HG02759 (cell line): ENCODE results near the gene PMVK.

ENCODE experiments used
- ATAC-seq: cut with Tn5 transposase; IDR thresholded peaks from one replicate; pipeline ENCODE4 v1.9.1; 2021; ENCODE audit warnings: mild to moderate bottlenecking, moderate library complexity; ENCODE audit not compliant: unreplicated experiment

PMVK gene

DNA sequence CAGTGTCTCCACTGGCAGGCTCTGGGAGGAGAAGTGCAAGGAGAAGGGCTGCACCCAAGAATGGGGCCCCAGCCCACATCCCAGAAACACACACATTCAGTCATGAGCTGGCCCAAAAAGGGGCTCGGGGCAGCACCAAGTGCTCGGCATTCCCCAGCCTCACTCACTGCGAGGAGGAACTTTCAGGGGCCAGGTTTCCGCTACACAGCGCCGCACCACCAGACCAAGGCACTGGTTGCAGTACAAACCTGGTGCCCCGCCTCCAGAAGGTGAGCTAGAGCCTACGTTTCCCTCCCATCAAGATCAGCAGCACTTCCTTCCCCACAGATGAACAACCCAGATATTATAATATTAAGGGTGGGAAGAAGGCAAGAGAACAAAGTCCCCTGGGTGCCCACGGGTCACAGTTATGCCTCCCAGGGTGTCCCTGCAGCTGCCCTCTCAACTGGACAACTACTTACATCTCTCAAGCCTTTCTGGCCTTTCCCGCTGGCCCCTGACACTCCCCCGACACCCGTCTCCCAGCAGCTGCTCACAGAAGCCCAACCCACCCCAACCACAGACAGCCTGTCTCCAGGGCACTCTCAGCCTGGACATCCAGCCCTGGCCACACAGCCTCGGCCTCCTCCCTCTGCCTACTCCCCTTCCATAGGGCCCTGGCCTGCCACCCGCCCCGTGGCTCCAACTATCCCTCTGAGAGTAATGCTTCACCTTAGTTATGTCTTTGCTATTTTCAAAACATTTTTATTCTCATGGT, 15.6 kb upstream of the PMVK start:
- ATAC-seq: no peak

DNA sequence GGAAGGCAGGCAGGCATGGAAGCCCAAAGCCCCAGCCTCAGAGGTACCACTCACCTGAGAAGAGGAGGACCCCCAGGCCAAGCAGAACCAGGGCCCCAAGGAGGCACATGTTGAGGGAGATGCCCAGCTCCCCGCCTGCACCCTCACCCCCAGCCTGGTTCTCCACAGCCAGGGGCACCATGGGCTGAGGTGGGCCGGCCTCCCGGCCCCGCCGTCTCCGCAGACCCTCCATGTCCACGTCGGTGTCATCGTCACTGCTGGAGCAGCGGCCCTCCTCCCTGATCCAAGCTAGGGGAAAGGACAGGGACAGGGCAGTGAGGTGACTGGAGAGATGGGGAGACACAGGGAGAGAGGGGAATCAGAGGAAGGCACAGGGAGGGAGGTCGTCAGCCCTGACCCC, 11.6 kb upstream of the PMVK start:
- ATAC-seq: no peak

DNA sequence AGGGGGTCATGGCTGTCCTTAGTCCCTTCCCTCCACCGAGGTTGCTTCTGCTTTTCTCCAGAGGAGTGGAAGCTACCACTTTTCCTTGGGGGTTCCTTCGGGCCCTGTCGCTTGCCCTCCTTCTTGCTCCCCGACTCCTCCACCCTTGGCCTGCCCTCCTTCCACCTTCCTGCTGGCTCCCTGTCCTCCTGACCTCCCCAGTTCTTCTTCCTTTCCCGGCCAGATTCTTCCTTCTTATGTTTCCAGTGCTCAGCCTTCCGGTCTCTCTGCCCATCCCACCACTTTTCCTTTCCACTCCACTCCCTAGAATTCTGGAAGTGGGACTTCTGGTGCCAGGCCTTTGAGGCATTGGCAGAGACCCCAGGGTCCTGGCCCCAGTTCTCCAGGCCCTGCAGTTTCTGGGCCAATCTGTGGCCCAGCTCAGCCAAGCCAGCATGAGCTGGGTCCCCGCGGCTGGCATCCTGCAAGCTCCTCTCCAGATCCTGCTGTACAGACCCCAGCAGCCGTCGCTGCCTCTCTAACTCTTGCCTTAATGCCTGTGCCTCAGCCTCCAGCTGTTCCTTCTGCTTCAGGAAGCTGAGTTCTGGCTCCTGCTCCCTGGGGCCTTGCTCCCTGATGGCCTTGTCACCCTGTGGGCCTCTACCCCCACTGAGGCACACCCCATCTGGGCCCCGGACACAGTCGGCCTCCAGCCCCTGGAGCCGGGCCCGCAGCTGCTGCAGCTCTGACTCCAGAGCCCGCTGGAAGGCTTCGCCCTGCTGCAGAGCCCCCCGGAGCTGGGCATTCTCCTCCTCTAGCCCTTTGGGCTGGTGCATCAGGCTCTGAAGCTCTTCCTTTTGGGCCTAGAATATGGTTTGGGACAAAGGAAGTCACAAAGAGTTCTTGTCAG, 9.7 kb upstream of the PMVK start:
- no peak for ATAC-seq

DNA sequence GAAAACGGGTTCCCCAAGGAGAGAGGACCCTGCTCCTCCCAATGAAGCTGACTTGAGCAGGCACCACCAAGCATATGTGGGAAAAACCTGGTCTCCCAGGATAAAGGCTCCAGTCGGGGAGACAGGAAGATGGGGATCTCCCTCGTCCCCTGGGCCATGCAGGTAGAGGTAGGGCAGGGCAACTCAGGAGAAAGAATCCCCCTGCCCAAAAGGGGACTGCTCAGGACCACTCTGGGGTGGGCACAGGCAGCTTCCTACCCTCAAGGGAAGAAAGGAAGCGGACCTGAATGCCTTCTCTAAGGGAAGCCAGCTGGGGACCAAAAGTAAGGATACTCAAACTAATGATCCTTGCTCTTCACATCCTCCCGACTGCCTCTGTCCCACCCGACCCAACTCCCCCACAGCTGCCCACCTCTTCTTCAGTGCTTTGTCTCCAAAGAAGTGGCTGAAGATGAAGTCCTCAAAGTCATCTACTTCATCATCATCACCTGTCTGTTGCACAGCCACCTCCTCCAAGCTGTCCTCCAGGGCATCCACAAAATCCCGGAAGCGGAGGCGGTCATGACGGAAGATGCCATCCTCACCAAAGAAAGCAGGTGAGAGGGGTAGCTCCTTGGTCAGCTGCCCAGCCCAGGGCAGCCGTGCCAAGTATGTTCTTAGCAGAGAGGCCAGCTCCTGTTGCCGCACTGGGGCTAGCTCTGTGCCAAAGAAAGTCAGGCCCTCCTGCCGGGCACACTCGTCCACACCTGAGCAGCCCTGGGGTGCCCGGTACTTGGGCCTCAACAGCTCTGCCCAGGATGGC, 8.8 kb upstream of the PMVK start:
- no peak for ATAC-seq

DNA sequence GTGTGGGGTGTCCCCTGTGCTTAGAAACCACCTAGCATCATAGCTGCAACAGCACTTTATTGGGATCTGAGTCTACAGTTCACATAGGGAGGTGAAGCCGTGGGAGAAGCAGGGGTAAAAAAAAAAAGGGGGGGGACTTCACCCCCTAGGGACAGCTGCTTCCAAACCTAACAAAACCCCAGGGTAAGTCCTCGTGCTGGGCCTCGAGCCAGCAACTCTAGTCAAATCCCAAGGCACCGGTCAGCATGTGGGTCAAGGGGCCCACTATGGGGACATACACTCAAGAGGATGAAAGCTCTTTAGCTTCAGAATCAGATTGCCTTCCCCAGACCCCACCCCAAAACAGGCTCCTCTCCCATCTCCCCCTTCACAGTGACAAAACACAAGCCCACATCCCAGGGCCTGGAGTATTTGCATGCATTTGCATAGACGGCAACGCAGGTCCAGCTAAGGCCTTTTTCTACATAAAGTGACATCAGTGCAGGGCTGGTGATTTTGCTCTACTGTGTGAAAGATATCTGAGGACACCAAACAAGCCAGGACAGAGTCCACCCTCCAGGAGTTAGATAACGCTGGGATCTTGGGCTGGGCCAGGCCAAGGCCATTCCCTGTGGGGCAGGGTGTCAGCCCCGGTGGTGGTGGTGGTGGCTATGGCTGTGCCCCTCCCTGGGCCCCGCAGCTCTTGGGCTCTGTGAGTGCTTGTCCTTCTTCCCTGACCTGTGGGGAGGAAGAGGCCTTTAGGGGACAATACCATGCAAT, 8.1 kb upstream of the PMVK start:
- no peak for ATAC-seq

DNA sequence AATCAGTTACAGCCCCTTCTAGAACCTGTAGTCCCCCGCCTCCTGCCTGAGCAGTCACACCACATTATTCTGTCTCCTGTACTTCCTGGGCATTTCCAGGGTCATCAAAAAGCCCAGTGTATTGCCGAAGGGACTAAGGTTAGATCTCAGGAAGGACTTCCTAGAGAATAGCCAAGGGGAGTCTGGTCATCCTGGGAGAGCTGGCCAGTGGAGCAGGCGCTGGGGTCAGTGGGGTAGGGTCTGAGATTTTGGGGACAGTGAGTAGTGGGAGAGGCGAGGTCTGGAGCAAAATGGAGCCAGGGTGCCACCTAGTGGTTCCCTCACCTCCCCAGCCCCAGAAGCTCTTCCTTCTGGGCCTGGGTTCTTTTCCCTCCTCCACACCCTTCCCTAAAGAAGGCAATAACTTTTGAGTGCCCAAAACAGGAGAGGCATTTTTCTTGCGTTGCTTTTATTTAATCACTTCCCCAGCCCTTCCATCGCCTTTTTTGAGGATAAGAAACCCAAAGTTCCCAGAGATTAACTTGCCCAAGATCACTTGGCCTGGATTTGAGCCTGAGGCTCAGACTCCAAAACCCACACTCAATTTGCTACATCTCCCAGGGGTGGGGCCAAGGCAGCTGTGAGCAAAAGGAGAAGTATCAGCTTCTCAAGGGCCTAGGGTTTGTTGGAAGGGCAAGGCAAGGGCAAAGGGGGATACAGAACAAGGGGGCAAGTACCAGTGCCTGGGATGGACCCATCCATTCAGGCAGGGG, 7.3 kb upstream of the PMVK start:
- ATAC-seq: no peak

DNA sequence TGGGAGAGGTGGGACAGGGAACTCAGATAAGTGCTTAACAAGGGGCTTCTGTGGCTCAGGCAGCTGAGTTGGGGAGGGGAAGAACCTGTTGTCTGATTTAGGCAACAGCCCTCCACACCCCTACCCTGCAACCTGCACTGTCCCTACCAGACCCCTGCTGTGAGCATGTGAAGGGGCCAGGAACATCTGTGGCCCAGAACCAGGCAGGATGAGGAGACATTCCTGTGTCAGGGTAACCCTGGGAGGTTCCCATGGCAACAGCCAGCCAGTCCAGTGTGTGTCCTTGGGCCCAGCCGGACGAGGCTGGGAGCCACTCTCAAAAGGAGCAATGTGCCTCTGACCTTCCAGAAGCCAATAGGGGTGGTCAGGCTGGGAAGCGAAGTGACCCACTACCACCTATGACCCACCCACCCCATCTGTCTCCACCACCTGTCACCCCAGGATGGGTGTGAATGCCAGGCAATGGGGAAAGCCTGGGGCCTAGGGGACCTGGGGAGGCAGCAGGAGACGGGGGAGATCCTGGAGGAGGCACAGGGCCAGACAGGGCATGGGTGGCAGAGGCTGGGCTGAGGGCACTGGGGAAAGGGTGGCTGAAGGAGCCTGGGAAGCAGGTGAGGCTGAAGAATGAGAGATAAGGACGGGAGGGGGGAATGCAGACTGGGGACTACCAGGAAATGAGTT, 5.0 kb upstream of the PMVK start:
- ATAC-seq: no peak

DNA sequence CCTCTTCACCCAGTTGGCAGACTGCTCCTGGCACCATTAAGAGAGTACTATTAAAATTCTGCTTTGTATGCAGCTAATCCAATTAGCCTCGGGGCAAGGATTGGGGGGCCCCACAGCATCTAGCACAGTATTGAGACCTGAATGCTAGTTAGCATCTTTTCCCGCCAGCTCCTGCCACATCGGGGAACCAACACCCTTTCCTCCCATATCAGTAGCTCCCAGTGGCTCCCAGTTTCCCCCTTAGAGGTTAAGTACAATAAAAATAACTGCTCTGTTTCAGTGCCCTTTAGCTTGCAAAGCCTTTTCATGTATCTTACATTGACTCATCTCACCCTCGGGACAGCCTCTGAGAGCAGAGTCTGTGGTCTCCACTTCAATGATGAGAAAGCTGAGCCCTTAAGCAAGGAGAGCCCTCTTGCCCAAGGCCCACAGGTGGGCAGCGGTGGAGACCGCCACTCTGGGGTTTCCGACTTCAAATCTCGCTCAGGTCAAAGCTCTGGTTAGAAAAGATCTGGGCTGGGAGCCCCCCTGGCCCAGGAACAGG, 4.2 kb upstream of the PMVK start:
- ATAC-seq: no peak

DNA sequence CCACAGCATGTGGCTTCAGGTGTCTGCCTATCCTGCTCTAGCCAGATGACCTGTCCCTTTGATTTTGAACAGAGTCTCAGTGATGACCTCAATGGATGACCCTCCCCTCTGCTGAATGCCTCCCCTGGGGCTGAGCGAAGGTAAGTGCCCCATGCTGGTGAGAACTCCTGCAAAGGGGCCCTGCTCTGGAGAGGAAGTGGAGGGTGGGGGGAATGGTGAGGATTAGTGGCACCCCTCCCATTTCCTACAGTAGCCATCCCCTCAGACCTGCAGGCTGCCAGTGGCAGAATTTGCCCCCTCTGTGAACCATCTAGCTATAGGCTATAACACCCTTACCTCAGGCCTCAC, 3.7 kb upstream of the PMVK start:
- ATAC-seq: no peak

DNA sequence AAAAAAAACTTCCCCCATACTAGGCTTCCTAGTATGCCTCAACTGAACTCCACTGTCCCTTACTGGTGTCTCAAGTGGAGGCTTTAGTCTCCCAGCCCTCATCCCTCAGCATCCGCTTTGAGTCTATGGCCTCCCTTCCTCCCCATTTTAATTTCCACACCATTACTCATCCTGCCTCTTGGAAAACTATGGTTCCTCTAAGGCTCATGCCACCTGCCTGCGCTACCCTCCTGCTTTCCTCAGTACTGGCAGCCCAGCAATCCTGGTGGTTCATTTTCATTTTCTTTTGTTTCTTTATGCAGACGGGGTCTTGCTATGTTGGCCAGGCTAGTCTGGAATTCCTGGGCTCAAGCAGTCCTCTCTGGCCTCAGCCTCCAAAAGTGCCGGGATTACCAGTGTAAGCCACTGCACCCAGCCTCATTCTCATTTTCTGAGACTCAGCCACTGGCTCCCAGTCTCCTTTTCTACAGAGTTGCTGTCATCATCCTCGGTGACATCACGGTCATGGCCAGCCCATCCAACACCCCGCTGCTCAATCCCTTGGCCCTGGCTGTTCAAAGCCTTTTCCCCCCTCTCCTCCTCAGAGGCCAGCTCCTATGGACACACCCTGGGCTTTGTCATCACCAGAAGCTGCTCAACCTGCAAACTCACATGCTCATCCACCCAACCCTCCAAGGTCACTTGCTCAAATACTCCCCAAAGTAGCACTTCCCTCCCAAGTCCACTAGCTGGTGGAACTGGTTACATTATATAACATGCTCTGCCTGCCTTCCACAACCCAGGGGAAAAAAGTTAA, 2.3 kb upstream of the PMVK start:
- ATAC-seq: no peak

DNA sequence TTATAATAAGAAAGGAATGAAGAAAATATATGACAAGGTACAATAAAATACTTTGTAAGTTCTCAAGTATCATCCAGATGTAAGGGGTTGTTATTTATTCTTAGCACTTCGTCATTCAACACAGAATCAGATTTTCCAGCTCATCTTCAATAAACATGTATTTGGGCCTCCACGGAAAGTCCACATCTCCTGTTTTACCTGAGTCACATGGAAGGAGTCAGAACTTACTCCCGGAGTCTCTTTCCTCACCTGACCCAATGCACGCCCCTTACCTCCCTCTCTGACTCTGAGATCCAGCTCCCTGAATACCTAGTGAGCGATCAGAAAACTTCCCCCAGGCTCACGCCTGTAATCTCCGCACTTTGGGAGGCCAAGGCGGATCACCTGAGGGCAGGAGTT, 1.5 kb upstream of the PMVK start:
- ATAC-seq: no peak

DNA sequence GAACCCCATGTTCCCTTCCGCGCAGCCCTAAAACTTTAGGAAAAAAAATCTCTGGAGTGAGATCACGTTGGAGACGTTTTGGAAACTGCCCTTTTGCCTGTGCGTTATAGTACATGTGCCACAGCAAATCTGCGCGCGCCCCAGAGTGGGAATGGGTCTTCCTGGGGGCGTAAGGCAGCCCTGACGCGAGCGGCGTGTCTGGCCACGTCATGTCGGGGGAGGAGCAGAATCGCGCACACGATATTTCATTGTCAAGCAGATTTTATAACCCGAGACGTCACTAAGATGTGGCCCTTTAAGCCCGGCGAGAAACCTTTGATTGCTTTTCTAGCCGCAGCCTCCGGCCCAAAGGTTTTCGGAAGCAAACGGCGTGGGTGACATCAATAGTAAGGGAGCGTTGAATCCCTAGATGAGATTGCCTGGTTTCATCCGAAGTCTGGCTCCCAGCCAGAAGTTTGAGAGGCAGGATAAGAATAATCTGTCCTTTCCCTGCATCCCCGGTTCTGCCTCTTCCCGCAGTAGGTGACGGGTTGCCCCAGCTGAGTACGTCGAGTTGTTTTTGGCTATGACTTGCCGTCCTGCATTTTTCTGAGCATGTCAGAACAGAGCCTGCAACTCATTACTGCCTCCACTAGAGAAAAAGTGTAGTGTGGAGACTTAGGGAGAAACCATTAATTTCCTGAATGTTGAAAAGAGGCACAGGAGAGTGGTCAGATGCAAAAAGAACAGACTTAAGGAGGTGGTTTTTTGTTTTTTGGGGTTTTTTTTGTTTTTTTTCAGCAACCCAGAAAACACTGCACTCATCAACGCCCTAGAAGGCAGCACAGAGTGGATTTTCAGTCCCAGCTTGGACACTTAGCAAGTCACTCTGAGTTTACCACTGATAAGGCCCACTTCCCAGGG, 817 bp upstream of the PMVK start:
- peak; percentile 58 for ATAC-seq

DNA sequence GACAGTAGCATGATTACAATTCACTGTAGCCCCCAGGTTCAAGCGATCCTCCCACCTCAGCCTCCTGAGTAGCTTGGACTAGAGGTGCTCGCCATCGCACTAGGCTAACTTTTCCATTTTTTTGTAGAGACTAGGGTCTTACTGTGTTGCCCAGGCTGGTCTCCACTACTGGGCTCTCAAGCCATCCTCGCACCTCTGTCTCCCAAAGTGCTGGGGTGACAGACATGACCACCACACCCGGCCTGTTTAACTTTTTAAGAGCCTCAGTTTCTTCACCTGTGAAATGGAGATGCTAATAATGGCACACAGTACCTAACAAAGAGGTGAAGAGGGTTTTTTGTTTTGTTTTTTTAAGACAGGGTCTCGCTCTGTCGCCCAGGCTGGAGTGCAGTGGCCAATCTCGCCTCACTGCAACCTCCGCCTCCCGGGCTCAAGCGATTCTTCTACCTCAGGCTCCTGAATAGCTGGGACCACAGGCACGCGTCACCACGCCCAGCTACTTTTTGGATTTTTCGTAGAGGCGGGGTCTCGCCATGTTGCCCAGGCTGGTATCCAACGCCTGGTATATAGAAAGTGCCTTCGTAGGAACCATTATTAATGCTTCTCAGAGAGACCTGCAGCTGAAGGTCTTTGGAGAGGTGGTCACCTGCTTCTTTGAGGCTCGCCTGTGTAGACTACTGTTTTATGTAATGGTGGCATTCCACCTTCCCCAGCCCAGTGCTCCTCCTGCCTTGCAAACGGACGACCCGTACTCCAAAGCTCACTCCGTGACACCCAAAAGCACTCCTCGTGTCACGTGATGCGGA, 567 bp downstream of the PMVK start:
- ATAC-seq: no peak

DNA sequence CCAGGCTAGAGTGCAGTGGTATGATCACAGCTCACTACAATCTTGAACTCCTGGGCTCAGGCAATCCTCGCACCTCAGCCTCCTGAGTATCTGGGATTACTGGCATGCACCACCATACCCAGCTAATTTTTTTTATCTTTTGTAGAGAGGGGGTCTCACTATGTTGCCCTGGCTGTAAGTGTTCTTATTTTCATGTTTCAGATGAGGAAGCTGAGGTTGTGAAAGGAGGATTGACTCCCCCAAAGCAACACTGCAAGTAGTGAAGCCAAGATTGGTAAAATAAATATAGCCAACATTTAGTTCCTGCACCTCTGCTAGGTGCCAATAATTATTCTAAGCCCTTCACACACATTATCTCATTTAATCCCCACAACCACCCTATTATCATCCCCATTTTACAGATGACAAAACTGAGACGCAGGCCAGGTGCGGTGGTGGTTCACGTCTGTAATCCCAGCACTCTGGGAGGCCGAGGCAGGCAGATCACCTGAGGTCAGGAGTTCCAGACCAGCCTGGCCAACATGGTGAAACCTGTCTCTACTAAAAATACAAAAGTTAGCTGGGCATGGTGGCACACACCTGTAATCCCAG, 2.1 kb downstream of the PMVK start:
- no peak for ATAC-seq

DNA sequence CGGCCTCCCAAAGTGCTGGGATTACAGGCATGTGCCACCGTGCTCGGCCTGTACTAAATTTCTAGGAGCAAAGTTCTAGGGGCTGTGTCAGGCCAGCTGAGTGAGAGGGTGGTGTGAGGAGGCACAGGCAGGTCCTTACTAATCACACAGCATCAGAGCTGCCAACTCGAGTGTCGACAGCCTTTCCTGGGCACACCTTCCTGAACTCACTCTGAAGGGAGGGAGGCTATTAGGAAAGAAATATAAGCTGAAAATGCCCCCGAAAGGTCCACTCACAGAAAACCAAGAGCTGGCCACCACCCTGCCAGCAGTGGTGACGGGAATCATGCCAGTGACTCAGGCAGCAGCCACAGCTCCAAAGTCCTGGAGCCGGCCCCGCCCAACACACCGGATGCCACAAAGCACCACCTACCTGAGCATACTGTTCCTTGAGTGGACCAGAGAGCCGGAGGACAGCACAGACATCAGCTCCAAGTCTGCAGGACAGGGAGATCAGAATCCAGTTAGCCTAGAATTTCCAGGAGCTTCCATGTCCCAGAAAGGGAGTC, 4.5 kb downstream of the PMVK start:
- ATAC-seq: no peak

DNA sequence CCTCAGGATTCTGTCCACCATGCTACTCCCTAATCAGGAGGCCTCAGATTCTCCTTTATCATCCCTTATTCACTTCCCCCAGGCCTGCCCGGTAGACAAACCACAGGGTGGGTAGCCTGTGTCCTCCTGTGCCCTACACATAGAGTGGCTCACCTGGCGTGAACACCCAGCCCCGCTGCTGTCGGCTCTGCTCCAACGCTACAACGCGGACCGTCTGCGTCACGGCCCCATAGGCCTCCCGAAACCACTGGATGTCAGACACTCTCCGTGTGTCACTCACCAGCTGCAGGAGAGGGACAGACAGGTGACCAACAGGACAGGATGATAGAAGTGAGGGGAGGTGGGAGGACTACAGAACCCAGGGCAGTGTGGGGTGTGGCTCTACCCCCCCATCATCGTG, 10.3 kb downstream of the PMVK start:
- no peak for ATAC-seq
